8988T (cell line): ENCODE results near the gene EPS8L2.

ENCODE experiments used
- DNase-seq: peaks from one replicate; pipeline ENCODE4 v3.0.0; 2011

The EPS8L2 gene

GRCh38 chr11:763073-763463, 57.0 kb downstream of the EPS8L2 start:
- DNase-seq, result no peak

DNA sequence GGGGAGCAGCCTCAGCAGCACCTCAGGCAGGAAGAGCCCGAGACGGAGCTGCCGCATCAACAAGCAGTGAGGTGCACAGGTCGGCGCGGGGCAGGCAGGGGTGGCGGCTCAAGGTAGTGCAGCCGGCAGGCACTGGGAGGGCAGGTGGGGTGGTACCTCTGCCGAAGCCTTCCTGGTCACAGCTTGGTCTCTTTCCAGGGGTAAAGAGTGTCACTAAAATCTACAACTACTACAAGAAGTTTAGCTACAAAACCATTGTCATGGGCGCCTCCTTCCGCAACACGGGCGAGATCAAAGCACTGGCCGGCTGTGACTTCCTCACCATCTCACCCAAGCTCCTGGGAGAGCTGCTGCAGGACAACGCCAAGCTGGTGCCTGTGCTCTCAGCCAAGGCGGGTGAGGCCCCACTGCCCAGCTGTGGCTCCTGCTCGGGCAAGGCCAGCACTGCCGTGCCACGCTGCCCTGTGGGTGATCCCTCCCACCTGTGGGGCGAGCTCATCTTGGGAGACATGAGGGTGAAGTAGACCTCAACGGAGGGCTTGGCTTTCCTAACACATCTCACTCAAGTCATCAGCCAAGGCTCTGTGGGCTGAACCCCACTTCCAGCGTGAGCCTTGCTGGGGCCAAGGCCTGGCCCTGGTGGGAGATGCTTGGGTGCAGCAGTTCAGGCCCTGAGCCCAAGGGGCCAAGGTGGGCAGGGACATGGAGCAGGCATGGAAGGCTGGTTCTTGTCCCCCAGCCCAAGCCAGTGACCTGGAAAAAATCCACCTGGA, 57.7 kb downstream of the EPS8L2 start:
- peak; percentile 36 for DNase-seq

- DNase-seq, result no peak
Observed at GRCh38 chr11:764322-765024, 58.4 kb downstream of the EPS8L2 start.

- DNase-seq, result peak; percentile 86
Observed at GRCh38 chr11:765025-765801, 59.2 kb downstream of the EPS8L2 start.

- no peak for DNase-seq
Observed at GRCh38 chr11:765802-766091, 59.7 kb downstream of the EPS8L2 start.

GRCh38 chr11:766106-766935, 60.3 kb downstream of the EPS8L2 start:
- DNase-seq, result peak; percentile 38

- DNase-seq, result no peak
Observed at GRCh38 chr11:766936-767210, 60.8 kb downstream of the EPS8L2 start.

DNA sequence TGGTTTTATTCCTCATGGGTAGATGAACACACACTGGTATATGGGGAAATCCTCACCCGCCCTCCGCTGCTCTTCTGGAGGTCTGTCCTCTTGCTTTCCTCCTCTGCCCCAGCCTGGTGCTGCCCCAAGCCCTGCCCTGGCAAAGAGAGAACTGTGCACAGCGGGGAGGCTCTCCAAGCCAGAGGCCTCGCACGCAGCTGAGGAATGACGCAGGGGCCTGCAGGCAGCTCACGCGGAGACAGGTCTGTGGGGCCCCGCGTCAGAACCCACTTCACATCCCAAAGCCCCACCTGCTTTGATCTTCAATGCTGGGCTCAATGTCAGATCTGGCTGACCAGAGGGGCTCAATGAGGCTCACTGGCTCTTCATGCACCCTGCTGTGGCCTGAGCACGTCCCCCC, 61.2 kb downstream of the EPS8L2 start:
- no peak for DNase-seq

DNA sequence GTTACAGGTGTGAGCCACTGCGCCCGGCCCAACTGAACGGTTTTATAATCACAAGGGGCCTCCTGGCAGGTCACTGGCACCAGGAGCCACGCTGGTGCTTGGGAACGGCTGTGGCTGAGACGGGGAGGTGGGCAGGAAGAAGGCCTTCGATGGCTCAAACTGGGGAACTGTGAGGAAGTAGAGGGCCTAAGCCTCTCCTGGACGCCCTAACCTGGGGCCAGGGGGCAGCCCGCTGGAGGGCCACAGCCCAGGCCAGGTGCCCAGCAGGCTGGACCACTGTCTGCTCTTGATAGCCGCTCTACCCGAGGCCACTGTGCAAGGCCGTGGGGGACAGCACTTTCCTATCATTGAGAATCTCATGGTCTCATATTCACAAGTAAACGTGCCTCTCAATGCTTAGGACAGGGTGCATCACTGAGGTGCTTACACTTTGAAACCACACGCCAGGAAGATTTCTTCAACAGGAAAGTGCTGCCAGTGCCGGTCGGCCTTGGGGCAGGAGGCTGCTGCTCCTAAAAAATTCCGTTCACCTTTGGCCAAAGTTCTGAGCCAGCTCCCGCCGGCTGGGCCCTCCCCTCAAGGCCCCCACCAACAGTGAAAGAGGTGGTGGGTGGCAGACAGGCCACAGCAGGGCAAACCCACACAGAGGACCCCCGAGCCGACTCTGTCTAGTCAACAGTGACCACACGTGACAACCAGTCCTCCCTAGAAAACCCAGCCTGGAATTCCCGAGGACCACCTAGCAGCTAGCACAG, 64.0 kb downstream of the EPS8L2 start:
- DNase-seq, result no peak

DNA sequence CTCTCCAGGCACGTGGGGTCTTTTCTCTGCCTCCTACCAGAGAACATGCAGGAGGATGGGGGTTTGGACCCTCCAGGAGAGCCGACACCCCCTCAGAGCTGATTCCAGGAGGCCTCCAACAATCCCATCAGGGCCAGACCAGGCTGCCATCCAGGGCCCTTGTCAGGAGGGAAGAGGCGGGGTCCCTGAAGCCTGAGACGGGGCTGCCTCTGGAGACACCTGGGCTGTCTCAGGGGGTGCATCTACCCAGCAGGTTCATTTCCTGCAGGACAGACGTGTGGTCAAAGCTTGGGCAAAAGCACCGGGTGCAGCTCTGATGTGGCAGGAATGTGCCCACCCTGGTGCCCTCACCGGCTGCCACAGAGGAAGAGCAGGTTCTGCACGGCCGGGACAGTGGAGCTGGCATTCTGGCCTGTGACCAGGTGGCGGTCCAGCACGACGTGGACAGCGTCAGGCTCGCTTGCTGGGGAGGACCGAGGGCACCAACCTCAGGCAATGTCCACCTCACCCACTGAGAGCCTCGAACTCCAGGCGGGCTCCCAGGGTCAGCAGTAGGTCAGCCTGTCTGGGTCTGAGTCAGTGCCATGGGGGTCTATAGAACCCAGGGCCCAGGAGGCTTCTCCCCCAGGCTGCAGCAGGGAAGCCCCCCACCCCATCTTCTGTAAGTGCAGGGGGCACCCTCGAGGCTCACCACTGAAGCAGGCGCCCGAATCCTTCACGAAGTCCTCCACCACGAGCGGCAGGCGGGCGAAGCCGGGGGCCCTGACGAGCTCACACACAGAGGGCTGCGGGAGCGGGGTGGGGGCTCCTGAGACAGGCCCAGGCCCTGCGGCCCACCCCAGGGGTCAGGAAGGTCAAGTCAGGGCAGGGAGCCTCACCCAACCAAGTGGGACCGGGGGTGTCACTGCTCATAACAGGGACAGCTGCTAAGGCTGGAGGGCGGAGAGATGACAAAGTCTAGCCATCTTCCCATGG, 64.9 kb downstream of the EPS8L2 start:
- no peak for DNase-seq

GRCh38 chr11:771617-772204, 65.7 kb downstream of the EPS8L2 start:
- DNase-seq, result no peak

- DNase-seq, result no peak
Observed at GRCh38 chr11:772429-773390, 66.7 kb downstream of the EPS8L2 start.

DNA sequence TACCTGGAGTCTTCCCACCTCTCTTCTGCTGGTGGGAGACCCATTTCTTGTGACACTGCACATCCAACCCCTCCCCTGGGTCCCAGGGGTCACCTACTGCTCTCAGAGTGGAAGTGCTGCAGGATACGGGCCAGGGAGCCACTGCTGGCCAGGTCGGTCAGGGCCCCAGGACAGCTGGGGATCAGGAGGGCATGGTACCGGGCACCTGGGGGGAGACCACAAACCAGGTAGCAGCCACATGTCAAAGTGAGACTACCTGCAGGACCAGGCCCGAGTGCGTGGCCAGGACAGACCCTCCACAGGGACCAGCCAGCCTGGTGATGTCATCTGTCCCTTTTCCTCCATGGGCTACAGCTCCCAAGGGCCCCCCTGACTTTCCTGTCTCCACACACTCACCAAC, 67.4 kb downstream of the EPS8L2 start:
- no peak for DNase-seq

DNA sequence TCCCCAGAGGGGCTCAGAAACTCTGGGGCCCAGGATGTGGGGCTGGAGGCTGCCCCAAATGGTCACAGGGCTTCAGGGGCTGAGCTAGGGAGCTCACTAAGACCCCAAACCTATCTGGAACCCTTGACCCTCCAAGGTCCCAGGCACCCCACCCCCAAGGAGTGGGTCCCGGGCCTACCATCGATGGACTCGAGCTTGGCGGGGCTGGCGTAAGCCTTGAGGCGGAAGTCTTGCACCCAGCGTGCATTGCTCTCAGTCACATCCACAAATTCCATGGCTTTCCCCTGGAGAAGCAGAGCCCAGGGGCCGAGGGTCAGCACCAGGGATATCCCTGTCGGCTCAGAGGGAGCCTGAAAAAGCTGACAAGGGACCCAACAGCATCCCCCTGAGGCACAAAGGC, 67.8 kb downstream of the EPS8L2 start:
- DNase-seq, result no peak

DNA sequence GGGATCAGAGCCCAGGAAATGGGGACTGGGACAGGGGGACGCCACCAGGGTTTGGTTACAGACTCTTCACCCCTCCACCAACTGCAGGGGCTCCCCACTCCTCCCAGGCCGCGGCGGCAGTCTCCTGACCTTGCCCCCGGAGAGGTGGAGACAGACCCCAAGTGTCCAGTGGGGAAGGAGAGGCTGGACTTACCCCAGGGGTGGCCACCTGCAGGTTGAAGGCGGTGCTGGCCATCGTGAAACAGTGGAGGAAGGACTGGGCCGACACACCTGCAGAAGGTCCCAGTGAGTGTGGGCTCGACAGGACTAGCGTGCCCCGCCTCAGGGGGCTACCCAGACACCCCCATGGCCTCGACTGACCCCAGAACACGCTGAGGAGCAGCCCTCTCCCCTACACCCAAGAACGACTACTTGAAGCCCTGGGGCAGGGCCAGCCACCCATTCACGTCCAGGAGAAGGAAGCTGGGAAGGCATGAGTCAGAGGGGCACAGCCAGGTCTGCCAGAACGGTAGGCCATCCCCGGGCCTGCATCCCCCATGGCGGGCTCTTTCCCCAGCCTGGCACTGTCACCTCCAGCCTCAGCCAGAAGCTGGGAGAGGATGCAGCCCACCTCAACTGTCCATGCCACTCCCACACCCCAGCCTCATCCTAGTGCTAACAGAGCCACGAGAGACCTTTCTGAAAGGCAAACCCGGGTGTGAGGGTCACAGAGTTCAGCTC, 69.0 kb downstream of the EPS8L2 start:
- DNase-seq, result no peak

- no peak for DNase-seq
Observed at GRCh38 chr11:776263-776560, 70.2 kb downstream of the EPS8L2 start.

DNA sequence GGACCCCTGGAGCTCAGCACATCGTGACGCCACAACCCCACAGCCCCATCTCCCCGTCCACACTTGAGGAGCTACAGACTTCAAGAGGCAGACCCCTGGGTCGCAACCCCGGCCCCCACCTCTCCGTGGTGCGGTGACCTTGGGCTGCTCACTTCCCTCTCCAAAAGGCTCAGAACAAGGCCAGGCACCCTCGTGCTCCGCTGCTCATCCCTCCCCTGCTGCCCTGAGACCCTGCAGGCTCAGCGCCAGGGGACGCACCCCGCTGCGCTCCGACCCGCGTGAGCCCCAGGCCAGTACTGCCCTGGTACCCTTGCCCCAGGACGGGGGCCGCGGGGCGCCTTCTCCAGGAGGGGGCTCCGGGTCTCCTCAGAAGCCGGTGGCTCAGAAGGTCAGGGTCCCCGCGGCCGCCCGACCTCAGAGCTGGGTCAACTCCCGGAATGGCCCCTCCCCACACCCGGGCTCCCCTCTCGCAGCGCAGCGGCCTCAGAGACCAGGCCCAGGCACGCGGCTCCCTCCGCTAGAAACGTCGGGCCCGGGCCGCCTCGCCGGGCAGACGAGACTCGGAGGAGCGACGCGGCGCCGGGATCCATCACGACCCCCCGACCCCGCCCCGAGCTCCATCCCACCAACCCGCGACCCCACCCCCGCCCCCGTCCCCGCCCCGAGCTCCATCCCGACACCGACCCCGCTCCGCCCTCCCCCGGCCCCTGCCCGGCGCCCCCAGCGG, 70.7 kb downstream of the EPS8L2 start:
- DNase-seq, result peak; percentile 91
